Measurements from ENCODE around the gene PPEF1.
"Not testable (repeated sequence)": the region's sequence is repeated elsewhere in the genome, so short reads cannot be mapped to it uniquely, and the experiment has no call there.

The PPEF1 gene

DNA sequence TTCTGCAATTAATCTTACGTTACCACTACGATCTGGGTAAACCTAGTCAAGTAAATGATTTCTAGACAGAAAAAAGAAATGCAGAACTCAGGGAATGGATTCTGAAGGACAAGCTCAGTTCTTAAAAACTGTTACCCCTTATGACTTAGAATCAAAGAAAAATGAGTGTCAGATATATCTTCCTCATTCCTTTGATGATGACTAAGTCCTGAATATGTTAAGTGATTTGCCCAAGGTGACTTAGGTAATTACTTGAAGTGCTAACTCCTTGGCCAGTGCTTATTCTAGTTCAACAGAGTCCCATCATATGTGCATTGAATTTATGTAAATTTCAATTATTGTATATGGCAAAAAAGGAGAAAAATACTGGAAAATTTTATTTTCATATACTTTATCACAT, 92.5 kb downstream of the PPEF1 start:
- DNase-seq = no peak

DNA sequence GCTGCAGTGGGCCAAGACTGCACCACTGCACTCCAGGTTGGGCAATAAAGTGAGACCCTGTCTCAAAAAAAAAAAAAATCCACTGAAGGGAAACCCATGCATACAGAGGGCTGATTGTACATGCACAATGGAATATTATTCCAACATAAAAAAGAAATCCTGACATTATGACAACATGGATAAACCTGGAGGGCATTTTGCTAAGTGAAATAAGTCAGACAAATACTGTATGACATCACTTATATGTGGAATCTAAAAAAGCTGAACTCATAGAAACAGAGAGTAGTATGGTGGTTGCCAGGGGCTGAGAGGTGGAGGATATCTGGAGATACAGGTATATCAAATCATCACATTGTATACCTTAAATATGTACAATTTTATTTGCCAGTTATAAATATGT, 102.2 kb downstream of the PPEF1 start:
- no peak for DNase-seq

DNA sequence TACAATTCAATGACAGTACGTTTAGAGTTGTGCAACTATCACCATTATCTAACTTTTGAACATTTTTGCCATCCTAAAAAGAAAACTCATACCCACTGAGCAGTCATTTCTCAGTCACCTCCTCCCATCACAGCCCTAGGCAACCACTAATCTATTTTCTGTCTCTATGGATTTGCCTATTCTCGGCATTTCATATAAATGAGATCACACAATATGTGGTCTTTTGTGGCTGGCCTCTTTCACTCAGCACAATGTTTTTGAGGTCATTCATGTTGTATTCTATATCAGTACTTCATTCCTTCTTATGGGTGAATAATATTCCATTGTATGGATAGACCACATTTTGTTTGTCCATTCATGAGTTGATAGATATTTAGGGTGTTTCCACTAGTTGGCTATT, 103.0 kb downstream of the PPEF1 start:
- DNase-seq = no peak

DNA sequence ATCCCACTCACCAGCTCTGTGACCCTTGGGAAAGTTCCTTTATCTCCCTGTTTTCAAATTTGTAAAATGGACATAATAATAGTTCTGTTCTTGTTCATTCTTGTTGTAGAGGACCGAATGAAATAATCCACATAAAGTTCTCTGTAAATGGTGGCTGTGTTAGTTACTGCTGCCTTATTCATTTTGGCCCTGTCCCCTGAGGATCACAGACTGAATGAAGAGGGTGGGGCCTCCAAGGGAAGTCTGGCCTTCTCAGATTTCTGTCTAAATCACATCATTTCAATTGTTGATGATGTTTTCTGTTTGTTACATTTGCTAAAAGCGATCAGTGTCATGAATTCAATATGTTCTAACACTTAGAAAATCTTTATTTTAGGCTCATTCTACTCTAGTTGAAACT, 117.9 kb downstream of the PPEF1 start:
- no peak for DNase-seq

DNA sequence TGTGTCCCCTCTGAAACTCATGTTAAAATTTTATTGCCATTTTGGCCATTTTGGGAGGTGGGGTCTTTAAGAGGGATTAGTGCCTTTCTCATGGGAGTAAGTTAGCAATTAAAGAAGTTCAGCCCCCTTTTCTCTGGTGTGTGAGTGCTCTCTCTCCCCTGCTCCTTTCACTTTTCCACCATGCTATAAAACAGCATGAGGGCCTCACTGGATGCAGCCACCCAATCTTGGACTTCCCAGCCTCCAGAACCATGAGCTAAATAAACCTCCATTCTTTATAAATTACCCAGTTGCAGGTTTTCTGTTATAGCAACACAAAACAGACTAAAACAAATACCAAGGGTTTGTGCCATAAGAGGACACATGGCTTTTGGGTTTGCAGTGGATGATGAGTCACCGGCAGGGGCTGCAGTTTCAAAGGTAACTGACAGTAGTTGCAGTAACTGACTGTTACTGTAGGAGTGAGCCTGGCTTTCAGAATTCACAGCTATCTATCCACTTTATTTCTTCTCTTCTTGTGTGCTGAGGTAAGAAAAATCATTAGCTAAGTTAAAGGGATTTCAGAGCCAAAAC, 121.5 kb downstream of the PPEF1 start:
- DNase-seq = no peak

DNA sequence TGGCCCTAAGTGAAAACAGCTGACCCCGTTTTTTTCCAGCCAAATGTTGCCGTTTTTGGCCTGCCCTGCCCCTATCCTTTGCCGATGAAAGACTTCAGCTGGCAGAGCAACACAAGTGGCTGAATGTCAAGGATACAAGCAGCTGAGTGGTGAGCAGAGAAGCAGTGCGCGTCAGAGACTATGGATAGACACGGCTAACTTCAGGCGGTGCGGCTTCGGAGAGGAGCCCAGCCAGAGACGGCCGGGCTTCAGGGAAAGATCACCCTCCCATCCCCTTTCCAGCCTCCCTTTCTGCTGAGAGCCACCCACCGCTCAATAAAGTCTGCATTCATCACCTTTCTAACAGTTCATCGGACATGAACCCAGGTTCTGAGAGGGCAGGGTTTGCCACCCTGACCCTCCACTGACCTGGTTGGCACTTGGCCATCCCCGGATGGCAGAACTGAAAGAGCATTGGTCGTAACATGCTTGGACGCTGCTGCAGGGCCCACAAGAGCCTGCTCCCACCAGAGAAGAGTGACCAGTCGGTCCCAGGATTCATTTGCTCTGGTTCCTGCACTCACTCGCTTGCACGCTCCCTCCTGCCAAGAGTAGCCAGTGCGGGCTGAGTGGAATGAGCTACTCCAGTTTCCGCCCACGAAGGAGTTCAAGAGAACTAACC, 125.8 kb downstream of the PPEF1 start:
- DNase-seq = no peak

DNA sequence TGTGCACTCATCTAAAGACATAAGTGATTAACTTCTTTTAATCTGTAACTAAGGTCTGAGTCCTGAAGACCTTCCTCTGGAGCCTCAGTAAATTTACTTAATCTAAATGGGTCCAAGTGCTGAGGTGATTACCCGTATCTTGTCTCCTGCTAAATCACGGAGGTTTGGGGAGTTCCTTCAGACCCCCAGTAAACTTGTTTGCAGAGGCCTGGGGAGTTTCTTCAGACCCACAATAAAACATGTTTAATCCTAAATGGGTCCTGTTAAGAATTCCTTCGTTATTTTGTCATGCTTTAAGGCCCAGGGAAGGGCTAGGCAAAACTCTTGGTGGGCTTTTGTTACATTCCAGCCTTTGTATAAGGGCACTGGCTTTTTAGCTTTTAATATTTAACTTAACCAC, 140.5 kb downstream of the PPEF1 start:
- DNase-seq = not testable (repeated sequence)

DNA sequence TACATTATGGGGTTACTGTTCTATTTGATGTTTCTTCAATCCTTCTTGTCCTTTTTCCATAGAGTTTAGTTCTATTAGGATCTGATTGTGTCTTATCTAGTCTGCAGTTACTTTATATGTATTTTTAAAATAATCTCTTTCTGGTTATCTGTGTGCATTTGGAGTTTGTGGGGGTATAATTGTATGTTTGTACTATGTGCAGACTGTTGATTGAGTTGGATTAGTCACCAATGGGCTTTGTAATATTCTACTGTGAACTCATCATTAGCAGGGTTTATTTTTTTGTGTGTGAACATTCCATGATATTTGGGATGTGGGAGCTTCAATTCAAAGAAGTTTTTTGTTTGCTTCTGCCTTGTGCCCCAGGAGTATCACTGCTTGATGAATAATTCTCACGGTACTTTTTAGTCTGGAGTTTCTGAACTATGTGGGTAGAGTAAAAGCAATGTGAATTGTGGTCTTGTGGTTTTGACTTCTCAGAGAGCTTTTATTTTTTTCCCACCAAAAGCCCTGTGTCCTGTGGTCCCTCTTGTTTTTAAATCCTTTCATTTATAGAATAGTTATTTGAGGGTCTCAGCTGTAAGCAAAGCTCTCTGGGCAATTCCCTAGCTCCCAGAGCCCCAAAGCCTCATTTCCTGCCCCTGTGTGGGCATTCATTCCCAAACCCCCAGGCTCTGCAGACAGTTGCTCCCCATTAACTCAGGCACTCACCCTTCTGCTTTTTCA, 148.6 kb downstream of the PPEF1 start:
- no peak for DNase-seq

DNA sequence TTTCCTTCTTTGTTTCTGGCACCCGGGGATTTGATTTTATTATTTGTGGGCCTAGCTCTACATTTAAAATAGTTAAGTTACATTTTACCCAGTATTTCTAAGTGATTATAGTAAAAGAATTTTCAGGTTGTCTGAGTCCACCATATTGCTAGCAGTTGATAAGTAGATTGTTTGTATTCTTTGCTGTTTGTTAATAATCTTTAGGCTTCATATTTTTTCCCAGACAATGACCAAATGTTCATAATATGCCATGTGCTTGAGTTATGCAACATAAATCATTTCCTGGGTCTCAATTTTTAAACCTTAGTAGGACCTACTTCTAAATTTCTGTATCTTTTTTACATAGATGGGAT, 149.2 kb downstream of the PPEF1 start:
- DNase-seq = no peak

DNA sequence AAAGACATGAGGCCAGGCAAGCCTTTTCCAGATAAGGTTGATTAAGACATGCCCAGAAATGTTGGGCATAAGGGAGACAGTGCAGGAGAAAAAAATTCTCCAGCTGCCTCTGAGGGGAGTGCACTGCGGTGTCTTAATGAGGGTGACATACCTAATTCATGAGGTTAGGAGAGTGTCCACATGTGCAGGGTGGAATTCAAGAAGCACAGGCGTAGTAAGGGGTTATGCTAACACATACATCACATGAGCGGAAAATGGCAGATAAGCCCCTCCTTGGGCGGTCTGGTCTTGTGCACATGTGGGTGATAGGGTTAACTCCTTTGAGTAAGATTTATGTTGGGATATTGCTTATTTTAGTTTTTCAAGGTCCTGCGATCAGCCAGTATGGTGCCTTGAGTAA, 154.1 kb downstream of the PPEF1 start:
- no peak for DNase-seq

DNA sequence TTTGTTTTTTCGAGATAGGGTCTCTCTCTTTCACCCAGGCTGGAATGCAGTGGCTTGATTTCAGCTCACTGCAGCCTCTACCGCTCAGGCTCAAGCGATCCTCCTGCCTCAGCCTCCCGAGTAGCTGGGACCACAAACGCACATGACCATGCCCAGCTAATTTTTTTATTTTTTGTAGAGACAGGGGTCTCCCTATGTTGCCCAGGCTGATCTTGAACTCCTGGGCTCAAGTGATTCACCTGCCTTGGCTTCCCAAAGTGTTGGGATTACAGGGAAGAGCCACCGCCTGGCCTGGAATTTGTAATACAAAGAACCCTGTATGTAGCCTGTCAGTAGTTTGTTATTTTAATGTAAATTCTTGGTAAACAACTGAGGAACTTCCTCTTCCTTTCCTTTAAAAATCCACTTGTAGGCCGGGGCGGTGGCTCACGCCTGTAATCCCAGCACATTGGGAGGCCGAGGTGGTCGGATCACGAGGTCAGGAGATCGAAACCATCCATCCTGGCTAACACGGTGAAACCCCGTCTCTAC, 157.0 kb downstream of the PPEF1 start:
- DNase-seq = no peak

DNA sequence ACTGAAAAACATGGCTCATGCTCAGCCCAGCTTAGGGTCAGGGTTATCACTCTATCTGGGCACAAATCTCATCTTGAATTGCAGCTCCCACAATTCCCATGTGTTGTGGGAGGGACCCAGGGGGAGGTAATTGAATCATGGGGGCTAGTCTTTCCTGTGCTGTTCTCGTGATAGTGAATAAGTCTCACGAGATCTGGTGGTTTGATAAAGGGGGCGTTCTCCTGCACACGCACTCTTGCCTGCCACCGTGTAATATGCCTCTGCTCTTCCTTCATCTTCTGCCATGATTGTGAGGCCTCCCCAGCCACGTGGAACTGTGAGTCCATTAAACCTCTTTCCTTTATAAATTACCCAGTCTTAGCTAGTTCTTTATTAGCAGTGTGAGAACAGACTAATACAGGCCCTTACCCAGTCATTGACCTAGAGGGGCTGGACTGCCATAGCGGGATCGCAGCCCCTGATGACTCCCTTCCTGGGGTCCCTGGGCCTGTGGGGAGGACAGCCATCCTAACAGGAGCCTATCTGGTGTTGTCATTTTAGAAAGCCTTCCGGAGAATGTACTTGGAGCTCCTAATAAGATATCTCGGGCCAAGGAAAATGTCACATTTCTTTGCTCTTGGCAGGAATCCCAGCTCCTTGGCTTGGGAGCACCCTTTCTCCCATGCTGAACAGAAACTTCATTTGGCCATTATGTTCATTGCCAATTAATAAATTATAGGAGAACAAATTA, 163.9 kb downstream of the PPEF1 start:
- DNase-seq = no peak

DNA sequence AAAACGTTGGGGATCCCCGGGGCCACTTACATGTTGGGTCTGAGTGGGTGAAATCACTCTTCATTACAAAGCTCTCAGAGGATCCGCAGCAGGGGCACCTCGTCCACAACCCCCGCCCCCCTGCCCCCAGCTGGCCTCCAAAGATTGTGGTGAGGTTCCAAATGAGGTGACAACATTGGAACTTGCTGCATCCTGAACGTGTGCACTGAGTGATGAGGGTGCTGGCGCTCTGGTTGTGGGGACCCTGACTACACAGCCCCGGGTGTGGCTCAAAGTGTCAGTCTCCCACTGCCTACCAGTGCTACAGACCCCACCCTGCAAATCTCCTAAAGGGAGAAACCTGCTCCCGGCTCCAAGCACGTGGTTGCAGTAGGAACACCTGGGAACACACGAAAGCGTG, 164.5 kb downstream of the PPEF1 start:
- no peak for DNase-seq

DNA sequence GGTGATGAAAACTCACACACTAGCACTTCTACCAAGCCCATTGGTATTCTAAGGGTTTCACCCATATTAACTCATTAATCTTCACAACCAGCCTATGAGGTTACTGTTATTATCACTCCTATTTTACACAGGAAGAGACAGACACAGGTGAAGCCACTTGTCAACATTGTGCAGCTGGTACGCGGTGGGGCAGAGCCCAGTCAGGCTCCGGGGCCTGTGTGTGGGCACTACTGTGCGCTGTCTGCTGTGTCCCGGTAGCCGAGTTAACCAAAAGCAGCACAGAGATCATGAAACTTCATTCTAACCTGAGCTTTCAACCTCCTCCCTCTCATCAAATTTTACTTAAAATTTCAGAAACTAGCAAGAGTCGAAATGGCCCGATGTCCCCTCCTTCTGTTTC, 165.2 kb downstream of the PPEF1 start:
- DNase-seq = no peak

DNA sequence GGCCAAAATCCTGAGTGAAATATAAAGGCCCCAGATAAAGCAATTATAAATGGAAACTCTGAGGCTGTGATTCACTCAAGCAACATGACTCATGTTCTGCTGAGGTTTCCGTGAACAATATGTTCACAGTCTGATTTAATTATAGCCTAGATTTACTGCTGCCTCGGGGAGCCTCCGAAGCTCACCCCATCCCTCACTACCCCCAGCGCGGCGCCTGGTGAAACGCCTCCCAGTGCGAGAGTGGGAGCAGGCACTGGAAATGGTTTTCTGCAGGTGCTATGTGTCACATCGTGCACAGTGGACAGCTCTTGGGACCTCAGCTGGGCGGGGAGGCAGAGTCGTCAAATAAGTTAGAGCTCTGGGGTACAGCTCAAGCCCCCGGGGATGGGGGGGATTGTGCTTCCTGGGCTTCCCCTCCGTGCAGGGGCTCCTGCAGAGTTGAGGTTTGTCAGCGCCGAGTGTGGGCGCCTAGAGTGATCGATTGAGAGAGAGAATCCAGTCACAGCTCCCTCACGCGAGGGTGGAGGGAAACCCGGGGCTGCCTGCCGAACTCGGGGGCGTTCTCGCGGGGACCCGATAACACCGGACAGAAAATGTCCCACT, 165.8 kb downstream of the PPEF1 start:
- DNase-seq = no peak

DNA sequence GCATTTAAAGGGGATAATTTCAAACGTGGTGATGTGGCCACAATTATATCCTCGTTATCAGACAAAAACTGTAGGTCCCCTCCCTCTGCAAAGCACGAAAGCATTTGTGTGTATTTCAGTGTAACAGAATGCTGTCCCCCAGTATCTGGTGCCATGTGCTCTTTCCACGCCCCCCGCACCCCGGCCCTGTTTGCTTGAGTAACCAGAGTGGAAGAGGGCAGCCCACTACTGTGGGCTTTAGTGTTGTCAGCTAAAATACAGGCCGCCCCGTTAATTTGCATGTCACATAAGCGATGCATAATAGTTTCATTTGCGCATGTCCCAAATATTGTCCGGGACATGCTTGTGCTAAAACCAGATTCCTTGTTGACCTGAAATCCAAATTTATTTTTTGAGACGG, 166.4 kb downstream of the PPEF1 start:
- no peak for DNase-seq

DNA sequence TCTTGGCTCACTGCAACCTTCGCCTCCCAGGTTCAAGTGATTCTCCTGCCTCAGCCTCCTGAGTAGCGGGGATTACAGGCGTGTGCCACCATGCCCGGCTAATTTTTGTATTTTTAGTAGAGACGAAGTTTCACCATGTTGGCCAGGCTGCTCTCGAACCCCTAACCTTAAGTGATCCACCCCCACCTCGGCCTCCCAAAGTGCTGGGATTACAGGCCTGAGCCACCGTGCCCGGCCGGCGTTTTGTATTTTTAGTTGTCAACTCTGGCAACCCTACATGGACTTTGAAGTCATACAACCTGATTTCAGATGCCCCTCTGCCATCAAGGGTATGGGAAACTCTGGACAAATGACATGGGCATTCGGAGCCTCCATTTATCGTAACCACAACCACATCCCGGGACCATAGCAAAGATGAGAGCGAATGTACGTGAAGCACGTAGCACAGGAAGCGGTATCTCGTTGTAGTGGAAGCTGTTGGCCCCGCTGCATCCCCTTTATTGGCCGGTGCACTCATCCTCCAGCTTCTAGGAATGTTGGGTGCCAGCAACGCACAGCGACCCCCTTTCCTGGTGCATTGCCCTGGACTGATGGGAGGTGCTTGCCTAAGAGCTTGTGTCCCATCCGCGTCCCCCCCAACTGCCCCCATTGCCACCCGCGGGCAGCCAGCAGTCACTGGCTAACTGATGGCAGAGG, 167.3 kb downstream of the PPEF1 start:
- no peak for DNase-seq

DNA sequence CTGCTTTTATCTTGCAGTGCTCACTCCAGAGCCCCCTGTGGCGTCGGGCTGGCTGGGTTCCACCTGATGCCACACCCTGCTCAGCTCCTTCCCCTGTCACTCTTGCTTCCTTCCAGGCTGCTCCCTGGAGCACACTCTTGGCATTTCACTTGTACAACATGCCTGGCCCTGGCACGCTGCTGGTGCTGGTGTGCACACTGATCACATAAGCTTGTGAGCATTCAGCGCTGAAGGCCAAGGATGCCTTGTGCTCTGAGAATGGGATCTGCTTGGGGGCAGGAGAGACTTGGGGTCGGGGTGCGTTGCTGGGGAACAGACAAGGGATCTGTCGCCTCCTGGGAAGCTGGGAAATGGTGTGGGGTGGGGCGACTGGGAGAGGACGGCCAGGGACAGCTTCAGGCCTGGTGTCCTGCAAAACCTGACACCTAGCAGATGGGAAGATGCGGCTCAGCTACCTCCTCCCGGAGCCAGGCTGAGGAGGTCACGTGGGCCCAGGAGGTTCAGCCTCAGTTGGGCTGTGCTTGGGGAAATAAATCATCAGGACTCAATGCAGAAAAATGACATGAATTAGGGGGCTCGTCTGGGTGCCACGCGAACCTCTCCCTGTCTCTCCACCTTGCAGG, 167.9 kb downstream of the PPEF1 start:
- DNase-seq = no peak

DNA sequence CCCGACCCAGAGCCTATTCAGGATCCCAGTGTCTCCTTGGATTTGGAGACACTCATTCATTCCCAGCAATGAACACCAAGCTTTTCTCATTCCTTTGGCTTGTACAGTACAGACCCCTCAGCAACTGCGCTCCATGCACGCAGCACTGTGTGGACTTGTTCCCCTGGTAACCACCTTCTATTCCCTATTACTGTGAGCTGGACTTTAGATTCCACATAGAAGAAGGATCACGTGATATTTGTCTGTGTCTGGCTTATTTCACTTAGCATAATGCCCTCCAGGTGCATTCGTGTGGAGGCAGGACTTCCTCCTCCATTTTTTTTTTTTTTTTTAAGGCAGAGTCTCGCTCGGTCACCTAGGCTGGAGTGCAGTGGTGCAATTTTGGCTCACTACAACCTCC, 170.0 kb downstream of the PPEF1 start:
- no peak for DNase-seq

All from NCI-H1694 (cell line).